HT-29 (cell line): Measurements from ENCODE around the gene HDAC7. TPM values are rescaled to one million over a fixed set of nuclear protein-coding genes. Genes with fewer than 3 reads are reported as not detected.
A peak's percentile ranks its signal among the peaks of the same experiment; 100 is the strongest.
"Not testable (repeated sequence)": the region's sequence is repeated elsewhere in the genome, so short reads cannot be mapped to it uniquely, and the experiment has no call there.

ENCODE experiments used
- DNase-seq: peaks from one replicate; pipeline ENCODE4 v3.0.0-alpha.2; 2015; ENCODE audit warnings: low spot score
- total RNA-seq: library from RNA; depleted of rRNA; stranded (reverse); fragments of >200 nt; shearing (Covaris generic); gene quantifications from 2 replicates; pipeline ENCODE4 v1.2.3, GENCODE V29; 2014

HDAC7 gene
- total RNA-seq, 1 experiment from 2014 or later = 51.7 TPM

DNA sequence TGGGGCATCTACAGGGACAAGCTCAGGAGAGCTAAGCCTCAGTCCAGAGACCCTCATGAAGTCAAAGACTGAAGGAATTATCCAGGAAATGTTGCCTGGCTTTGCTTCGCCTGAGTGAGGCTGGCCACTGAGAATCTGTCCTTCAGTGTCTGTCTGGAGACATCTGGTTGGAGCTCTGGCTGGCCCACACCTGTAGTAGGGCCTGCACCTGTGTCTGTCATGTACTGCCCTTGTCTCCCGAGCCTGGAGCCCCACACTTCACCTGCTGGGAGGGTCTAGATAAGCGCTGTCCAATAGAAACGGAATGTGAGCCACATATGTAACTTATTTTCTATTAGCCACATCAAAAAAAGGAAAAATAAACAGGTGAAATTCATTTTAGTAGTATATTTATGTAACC is 9.9 kb upstream of the HDAC7 start:
- DNase-seq = no peak

DNA sequence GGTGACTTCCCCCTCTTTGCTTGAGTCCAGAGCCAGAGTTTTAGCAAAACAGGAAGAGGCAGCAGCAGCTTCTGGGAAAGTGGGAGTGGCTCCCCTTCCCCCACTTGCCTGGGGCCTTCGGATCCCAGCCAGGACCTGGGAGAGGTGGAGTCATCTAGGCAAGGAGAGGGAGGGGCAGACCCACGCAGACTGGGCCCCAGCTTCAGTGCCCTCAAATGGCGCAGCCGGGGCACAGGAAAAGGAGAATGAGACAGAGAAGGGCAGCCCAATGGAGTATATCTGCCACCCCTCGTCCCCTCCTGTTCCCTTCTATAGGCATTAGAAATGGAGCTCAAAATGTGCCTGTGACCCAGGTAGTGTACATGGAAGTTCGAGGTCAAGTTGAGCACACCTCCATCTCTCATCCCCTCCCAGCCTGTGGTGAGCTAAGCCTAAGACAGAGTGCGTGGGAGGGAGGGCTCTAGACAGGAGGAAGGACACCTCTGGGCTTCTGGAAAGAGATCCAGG is 9.3 kb upstream of the HDAC7 start:
- DNase-seq = peak; percentile 74

DNA sequence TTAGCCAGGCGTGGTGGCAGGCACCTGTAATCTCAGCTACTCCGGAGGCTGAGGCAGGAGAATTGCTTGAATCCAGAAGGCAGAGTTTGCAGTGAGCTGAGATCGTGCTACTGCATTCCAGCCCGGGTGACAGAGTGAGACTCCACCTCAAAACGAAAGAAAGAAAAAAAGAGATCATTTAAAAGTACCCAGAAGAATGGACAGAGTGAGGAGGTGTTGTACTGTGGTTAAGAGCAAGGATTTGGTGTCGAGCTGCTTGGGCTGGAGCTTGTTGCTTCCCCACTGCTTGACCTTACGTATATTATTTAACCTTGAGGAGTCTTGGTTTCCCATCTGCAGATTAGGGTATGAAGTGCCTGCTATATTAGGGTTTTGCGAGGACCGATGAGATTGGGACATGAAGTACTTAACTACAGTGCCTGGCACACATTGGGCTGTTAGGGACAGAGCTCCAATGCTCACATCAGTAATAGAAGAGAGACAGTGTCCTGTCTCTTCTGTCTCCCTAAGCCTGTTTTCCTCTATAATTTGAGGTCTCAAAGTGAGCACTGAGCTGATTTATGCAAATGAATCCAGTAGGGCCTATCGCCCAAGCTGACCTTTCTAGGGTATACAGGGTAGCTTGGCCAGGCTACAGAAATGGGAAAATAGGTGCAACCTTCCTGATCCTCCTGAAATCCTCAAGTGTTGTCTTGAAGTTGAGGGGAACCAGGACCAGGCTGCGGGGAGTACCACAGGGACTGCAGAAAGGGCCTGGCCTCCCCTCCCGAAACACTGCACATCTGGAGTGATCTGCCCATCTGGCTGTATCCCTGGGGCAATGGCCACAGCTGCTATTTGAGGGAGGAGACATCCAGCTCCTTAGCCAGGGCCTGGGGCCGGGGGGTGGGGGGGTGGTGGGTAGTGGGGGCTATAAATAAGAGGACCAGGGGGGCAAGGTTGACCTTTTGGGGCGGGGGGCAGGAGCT is 8.6 kb upstream of the HDAC7 start:
- no peak for DNase-seq

DNA sequence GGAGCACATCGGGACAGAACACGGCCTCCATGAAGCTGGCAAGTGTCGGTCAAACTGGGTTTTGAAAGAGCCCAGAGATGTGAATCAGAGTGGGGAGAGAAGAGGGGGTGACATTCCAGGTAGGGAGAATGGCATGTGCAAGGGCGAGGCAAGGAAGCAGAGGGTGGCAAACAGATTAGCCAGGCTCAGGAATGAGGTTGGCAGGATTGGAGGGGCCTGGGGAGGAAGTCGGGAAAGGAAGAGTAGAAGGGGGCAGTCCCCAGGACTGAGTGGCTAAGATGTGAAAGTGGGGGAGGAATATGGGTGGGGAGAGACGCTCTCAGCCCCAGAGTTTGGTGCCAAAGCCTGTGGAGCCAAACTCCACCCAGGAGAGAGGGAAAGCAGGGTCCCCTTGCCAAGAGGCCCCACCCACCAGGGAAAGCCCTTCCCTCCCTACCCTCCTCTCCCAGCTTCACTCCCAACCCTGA is 5.5 kb upstream of the HDAC7 start:
- DNase-seq = peak; percentile 70

DNA sequence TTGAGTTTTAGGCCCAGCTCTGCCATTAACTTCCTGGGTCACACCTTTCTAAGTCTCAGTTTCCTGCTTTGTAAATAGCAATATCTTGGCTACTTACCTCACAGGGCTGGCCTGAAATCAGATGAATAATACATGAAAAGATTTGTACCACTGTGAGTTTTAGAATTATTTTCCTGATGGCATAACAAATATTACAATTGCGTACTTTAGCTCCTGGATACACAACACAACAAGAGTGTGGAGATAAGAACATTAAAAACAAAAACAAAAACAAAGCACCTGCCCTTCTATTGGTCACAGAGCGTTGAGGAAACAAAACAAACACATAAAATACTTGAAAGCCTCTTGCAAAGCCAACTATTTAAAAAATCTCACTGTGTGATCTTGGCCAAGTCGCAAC is 4.9 kb upstream of the HDAC7 start:
- no peak for DNase-seq

DNA sequence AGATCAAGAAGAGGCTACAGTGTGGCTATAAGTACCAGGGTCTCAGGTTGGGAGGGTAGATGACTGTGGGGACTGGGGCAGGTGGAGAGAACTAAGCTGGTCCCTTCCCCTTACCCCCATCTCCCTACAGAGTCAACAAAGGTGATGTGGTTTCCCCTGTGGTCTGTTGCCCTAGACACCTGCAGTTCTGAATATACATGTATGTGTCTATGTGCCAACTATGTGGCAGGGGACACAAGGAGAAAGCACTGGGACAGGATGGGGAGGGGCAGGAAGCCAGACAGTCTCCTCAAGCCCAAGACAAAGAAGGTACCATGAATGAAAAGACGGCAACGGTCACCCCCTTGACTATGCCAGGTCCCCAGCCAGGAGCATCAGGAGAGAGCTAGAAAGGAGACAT is 4.5 kb upstream of the HDAC7 start:
- DNase-seq = no peak

DNA sequence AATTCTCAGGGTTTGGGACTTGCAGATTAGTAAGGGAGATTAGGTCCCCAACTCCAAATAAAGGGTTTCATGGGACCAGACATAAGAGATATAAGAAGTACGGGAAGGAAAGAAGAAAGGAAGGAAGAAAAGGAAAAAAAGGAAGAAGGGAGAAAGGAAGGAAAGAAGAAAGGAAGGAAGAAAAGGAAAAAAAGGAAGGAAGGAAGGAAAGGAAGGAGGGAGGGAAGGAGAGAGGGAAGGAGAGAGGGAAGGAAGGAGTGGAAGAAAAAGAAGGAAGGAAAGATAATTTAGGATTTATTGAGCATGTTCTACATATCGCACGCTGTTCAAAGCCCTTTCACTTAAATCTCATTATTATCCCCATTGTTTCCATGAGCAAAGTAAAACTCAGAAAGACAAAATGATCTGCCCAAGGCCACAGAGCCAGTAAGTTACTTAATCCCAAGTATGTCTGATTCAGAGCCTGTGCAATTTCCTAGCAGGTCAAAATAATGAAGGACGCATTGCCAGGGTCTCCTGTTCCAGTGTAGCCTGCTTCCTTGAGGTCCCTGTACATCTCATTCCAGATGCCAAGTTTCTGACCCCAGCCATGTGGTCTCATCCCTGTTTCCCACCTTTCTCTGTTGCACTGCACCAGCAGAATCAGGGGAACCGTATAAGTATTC is 3.9 kb upstream of the HDAC7 start:
- no peak for DNase-seq

DNA sequence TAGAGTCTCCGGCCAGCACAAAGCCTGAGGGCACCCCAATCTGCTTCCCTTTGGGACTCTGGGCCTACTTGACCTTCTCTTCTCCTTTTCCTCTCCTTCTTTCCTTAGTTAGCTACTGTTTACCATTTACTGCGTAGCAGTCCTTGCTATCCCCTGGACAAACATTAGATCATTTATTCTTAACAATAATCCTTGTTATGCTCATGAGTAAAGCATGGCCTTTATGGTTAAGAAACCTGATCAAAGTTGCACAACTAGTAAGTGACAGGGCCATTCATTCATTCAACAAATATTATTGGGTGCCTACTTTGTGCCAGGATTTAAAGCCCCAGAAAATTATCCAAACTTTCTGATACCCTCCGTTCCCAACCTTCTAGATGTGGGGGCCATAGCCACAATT is 3.2 kb upstream of the HDAC7 start:
- no peak for DNase-seq

DNA sequence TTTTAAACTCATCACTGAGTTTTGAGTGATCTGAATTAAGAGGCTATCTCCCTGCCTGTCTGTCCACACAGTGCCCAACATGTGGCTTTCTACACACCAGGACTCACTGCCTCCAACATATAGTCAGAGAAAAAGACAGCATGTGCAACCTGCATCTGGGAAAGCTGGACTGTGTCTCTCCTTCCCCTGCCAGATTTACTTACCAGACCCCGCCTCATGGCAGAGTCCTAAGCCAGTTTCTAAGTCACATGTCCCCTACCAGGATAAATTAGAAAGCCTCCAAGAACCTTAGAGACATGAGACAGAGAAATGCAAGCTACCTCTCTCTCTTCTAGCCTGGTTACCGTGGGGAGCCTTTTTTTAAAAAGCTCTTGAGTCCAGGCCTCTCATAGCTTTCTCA is 2.7 kb upstream of the HDAC7 start:
- no peak for DNase-seq

DNA sequence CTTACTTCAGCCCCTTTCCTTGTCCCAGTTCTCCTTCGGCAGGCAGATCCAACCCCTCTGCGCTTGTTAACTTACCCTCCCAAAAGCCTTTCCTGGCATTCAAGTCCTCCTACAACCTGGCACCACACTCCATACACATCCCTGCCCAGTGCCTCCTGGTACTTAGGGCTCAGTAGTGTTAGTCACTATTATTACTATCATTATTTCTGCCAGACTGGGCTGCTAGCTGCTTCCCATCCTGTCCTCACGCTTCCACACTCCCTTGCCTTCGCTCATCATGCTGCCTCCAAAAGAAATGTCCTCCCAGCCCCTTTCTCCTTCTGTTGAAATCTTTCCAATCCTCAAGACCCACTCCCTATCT is 1.6 kb upstream of the HDAC7 start:
- DNase-seq = peak; percentile 39

DNA sequence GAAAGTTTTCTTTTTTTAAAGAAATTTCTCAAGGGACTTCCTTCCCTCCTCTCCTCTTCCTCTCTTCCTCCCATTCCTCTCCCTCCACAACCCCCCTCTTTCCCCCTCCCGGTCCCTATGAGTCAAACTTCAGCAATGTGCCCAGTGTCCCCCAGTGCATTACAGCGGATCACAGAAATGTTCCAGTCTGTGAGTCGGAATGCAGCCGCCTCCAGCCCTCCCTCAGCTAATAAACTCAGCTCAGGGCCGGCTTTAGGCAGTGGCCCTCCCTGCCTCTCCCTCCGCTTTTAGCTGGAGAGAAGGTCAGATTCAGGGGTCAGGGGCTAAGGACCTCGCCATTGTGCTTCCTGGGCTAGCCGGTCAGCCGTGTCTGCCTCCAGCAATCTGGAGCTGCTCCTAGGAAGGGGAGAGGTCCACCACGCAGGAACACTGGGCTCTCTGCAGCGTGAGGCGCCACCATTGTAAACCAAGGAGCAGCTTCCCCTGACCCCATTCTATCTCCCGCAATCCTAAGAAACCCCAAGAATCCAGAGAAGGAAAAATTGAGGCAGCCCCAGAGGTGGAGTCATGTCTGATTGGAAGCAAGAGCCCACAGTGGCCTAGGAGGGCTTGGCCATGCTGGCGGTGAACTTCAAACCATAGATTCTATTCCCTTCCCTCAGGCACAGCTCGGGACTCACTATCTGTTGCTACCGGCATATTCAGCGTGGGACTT is 1.1 kb upstream of the HDAC7 start:
- DNase-seq = peak; percentile 89

DNA sequence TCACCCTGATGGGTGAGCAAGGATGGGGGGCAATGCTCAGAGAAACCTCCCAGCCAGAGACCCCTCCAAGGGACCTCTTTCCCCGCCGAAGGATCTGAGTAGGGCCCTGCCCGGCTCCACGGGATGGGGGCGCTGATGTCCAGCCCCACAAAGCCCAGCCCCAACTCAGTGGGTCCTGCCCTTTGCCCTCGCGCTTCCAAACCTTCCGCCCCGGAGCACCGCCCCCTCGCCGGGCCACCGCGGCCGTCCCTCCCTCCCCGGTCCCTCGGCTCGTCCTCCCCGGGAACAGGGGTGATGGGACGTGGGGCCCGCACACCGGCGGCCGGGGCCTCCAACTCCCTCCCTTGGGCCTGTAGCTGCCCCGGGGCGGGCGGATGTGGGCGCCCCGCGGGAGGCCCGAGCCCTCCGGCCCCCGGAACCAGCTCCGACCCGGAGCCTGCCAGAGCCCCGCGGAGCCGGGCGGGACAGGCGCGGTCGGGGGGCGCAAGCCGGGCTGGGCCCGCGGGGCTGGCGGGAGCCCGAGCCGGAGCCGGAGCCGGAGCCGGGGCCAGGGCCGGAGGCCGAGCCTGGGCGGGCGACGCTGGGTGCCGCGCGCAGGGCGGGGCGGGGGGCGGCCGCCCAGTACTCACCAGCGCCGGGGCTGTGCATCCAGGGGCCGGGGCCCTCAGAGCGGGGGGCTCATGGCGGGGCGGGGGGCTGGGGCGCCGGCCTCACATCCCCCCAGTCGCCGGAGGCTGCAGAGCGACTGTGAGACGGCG is 386 bp downstream of the HDAC7 start:
- peak; percentile 52 for DNase-seq

DNA sequence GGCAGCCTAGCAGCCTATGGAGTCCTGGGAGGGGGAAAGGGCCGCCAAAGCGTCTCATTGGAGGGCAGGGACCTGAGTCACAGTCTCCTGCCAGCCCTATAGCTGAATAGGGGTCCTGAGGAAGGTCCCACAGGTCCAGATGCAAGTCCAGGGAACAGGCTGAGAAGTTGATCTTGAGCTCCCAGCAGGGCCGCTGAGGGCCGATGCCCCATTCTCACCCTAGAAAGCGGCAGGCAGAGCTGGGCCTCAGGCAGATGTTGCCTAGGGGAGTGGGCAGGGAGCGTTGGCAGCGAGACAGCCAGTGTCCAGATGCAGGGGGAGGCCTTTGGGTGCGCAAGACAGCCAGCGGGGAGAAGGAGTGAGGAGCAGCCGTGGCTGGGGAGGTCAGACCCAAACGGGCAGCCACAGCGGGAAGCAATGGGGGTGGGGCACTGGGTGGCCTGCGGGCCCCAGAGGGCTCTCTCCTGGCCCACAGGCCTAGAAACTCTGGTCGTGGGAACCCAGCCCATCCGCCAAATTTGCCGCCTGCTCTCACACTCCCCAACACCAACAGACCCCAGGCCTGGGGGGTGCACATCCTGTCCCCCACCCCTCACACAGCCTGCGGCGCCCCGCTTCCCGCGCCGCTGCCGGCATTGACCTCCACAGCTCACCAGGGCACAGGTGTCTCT is 1.1 kb downstream of the HDAC7 start:
- DNase-seq = no peak

DNA sequence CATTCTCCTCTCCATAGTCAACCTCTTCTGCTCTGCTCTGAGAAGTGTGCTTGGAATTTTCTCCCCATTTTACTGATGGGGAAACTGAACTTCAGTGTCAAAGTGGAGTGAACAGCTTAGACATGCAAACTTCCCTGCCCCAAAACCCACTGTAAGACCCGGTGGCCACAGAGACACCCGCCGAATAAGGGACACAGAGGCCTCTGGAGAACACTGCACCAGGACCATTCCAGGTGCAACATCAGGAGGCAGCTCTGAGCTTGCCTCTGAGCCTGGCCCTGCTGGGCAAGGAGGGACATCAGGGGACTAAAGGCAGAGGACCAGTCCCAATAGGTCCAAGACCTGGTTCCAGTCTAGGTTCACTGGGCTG is 1.7 kb downstream of the HDAC7 start:
- no peak for DNase-seq

DNA sequence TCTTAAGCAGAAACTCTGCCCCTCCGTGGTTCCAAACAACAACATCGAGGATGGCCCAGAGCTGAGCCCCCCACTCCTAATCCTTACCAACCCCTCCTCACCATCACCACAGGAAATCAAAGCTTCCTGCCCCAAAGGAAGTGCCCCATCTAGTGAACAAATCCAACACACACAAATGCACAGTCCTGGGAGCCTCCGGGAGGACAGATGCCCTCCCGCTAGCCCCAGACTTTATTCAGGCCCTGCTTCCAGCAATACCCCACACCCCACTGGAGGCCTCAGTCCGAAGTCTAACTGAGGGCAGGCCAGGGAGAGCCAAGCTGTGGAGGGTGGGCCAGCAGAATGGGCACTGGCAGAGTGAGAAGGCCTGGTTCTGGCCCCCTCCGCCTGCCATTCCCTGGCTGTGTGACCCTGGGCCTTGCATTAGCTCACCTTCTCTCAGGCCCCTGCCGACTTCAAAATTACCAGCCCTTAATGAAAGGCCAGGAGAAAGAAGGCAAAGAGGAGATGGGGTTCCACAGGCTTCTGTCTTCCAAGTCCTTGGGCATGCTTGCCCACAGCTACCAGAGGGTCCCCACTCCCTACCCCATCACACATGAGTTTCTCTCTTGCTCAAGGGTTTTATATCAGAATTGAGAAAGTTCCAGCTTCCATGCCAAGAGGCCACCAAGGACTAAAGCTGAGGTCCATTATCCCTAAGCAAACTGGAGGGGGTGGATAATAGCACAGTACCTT is 2.3 kb downstream of the HDAC7 start:
- DNase-seq = no peak

DNA sequence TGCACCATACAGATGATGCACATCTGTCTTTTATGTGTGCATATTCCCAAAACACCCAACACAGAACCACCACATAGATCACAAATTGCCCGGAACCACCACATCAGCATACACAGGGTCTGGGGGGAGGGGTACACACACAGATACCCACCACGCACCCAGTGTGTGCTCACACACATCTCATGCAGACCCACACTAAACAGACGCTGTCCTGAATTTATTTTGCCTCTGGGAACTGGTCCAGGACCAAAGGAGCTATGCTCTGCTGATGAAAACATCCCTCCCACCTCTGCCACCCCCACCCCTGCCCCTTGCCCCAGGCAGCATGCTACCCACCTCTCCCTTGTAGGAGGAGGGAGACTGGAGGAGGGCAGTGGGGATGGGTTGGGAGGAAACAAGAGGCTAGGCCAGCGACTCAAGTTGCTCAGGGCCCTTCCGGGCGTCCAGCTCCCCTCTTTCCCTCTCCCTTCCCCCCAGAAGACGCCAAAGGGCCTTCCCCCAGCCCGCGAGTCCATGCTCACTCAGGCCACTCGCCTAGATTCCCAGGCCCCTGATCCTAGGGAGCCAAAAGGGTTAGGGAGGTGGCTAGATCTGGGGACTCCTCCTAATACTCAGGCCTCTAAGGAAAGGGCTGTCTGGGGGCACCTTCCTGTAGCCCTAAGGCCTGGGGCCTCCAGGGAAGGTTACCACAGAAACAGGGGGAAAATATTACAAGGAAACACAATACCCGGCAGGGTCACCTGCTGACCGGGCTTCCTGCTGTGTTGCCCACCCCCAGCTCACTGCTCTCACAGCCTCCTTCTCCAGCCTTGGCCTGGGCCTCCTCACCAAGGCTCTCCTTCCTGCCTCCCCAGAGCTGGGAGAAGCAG is 3.1 kb downstream of the HDAC7 start:
- no peak for DNase-seq

DNA sequence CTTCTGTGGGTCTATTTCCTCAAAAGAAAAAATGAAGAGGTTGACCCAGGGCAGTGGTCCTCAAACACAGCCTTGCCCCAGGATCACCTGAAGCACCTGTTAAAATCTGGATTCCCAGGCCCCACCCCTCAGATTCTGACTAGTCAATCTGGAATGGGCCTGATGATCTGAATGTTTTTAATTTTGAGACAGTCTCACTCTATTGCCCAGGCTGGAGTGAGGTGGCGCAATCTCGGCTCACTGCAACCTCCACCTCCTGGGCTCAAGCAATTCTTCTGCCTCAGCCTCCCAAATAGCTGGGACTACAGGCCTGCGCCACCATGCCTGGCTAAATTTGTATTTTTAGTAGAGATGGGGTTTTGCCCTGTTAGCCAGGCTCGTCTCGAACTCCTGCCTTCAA is 4.3 kb downstream of the HDAC7 start:
- DNase-seq = not testable (repeated sequence)

DNA sequence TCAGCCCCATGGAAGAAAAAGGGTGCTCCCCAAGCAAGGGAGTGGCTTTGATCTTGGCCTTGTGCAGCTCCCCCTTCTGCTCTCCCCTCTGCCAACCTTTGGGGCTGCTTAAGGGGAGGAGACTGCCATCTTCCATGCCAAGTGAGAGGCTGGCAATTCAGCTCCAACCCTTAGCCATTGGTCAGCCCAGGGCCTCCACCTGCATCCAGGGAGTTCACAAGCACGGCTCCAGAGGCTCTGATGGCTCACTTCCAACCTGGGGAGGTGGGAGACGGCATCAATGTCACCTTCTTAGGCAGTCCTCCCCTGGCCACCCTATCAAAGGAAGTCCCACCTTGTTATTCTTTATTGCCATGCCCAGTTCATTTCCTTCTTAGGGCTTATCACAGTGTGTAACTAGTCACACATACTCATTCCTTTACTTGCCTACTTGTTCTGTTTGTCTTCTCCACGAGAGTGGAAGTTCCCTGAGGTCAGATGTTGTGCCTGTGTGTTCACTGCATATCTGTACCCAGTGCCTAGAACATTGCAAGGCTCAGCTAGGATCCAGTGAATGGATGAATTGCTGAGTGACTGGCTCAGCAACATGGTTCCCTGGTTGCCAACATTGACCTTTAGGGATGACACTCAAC is 5.0 kb downstream of the HDAC7 start:
- no peak for DNase-seq
